ENCODE measurements around the gene C6orf132.
"Not testable (repeated sequence)": the region's sequence is repeated elsewhere in the genome, so short reads cannot be mapped to it uniquely, and the experiment has no call there.

The C6orf132 gene

DNA sequence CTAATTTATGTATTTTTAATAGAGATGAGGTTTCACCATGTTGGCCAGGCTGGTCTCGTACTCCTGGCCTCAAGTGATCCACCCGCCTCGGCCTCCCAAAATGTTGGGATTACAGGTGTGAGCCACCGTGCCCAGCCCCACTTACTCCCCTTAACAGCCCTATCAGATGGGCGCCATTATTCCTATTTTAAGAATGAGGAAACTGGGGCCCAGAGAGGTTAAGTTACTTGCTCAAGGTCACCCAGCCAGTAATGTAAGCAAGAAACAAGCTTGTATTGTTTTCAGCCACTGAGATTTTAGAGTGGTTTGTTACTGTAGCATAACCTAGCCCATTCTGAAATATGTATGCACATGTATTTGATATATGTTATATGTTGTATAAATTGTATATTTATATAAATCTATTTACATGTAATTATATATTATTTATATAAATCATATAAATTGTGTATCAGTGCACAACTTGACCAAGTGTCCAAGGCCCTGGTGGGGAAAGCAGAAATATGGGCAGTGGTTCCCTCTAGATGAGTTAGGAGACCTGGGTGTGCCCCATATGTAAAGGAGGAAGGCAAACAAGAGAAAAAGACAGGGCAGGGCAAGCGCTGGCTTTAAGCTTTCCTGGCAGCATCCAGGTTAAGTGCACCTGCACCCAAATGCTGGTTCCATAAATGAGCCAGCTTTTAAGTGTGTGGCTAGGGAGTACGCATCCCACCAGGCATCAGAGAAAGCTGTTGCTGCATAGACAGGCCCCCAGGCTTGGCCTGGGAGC, 29.6 kb upstream of the C6orf132 start:
- TF ChIP-seq, protein P1, sequence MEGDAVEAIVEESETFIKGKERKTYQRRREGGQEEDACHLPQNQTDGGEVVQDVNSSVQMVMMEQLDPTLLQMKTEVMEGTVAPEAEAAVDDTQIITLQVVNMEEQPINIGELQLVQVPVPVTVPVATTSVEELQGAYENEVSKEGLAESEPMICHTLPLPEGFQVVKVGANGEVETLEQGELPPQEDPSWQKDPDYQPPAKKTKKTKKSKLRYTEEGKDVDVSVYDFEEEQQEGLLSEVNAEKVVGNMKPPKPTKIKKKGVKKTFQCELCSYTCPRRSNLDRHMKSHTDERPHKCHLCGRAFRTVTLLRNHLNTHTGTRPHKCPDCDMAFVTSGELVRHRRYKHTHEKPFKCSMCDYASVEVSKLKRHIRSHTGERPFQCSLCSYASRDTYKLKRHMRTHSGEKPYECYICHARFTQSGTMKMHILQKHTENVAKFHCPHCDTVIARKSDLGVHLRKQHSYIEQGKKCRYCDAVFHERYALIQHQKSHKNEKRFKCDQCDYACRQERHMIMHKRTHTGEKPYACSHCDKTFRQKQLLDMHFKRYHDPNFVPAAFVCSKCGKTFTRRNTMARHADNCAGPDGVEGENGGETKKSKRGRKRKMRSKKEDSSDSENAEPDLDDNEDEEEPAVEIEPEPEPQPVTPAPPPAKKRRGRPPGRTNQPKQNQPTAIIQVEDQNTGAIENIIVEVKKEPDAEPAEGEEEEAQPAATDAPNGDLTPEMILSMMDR (IDR thresholded peaks at IDR 0.05; ENCODE audit: extremely low read depth, missing control alignments) = no peak
- DNase-seq (ENCODE audit: low spot score) = no peak

DNA sequence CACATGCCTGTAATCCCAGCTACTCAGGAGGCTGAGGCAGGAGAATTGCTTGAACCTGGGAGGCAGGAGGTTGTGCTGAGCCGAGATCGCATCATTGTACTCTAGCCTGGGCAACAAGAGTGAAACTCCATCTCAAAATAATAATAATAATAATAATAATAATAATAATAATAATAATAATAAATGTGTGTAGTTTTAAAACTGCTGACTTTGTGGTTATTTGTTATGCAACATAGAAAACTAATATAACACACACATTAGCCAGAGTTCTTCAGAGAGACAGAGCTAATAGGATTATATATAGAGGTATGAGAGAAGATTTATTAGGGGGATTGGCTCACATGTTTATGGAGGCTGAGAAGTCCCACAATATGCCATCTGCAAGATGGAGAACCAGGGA, 27.4 kb upstream of the C6orf132 start:
- not testable (repeated sequence) for DNase-seq (ENCODE audit: low spot score)

DNA sequence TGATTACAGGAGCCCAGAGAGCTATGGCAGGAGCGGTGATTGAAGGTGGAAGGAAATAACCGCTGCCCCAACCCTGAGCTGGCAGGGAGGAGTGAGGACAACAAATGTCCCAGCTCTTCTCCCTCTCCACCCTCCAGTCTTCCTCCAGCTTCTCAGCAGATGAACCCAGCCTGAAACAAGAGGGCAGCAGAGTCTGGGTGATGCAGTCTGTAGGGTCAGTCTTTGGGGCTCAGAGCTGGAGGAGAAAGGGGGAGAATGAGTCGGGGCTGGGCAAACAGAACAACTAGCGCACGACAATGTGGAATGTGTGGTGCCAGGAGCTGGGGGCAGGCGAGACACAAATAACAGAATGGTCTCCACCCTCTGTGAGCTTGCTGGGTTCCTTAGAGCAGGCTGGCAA, 26.2 kb upstream of the C6orf132 start:
- DNase-seq (ENCODE audit: low spot score) = no peak
- TF ChIP-seq, protein P1 (IDR thresholded peaks at IDR 0.05; ENCODE audit: extremely low read depth, missing control alignments) = no peak

DNA sequence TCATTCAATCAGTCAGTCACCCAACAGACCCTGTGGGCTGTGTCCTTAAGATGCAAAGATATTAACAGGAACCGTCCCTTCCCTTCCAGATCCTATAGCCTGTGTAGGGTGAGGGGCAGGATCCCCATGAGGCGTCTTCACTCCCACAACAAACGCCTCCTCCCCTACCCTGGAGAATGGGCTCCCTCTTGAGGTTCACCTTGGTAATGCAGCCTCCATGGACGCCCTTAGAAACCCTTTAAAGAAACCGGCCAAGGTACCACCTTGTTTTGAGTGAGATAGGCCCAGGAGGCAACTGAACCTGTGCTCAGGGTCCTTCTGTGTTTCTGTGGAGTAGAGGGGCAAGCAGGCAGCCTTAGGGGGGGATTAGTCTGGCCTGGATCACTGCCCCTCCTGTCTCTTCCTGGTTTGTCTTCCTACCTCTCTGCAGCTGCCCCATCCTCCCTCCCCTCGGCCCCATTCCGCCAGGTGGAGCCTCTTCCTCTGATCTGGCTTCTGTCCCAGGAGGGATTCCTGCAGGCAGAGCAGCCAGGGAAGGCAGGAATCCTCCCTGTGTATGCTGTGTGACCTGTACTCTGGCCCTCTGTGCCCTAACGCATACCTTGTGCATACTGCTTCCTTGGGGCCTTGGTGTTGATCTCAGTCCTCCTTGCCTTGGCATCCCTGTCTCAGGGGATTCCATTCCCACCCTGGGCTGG, 24.2 kb upstream of the C6orf132 start:
- peak; percentile 87 for DNase-seq (ENCODE audit: low spot score)
- TF ChIP-seq, protein P1 (IDR thresholded peaks at IDR 0.05; ENCODE audit: extremely low read depth, missing control alignments) = peak; percentile 77

DNA sequence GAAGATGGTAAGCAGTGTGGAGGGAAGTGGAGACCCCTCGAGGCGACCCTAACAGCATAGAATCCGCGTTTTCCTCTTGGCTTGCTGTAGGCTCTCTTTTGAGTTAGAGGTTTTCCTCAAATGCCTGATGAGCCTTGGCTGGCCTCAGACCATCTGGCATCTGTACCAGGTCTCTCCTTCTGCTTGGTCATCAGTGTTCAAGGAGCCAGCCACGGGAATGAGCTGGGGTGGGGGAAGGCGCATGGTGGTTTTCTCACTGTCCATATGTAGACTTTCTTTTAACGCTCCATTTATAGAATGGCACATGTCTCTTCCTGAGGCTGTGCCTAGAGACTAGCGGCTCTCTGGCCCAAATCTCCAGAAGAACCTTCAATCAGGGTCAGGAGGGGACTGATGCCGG, 22.6 kb upstream of the C6orf132 start:
- DNase-seq (ENCODE audit: low spot score) = no peak
- TF ChIP-seq, protein P1 (IDR thresholded peaks at IDR 0.05; ENCODE audit: extremely low read depth, missing control alignments) = no peak

DNA sequence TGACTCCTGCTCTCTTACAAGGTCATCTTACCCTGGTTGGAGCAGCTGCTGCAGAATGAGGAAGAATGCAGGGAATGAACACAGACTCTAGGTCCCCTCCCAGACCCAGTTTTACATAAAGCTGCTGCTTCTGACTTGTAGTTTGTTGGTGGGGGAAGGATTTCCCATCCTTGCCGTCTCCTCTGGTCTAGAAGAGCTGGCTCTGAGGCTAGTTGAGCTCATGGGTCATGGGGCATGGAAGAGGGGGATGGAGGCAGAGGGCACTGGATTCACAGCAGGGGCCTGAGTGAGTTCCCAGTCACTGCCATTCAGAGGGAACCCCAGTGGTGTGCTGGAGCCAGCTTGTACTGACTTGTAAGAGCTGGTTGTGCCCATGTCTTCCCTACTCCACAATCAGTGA, 21.6 kb upstream of the C6orf132 start:
- DNase-seq (ENCODE audit: low spot score) = no peak
- TF ChIP-seq, protein P1 (IDR thresholded peaks at IDR 0.05; ENCODE audit: extremely low read depth, missing control alignments) = no peak

DNA sequence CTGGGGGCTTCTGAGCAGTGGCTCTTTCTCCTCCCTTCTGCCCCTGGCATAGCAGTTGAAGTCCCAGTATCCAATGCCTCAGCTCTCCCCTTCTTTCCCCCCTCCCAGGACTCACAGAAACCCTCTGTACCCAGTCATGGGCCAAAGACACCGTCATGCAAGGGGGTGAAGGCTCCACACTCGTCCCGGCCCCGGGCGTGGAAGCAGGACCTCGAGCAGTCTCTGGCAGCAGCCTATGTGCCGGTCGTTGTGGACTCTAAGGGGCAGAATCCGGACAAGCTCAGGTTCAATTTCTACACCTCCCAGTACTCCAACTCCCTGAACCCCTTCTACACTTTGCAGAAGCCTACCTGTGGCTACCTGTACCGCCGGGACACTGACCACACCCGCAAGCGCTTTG, 20.4 kb upstream of the C6orf132 start:
- DNase-seq (ENCODE audit: low spot score) = no peak
- TF ChIP-seq, protein P1 (IDR thresholded peaks at IDR 0.05; ENCODE audit: extremely low read depth, missing control alignments) = no peak
